ENCODE measurements around the gene MDFI. TPM values are rescaled to one million over a fixed set of nuclear protein-coding genes. Genes with fewer than 3 reads are reported as not detected.

Gene MDFI
- polyA plus RNA-seq, 1 experiment = not detected

- ChIA-PET CTCF (no interaction called here), POLR2A (no interaction called here)
- Histone ChIP-seq H3K4me3 (ENCODE audit: low read depth, low read length) (no peak overlapping the region), H3K36me3 (ENCODE audit: control insufficient read depth, insufficient read depth, low read length) (no peaks in the 10 kb centered on the region), H3K27me3 (ENCODE audit: control insufficient read depth, insufficient read depth, low read length) (peaks cover 4% of the 10 kb centered on the region)
- no peak for DNase-seq (ENCODE audit: low read depth)
- TF ChIP-seq CTCF (IDR thresholded peaks at IDR 0.05; ENCODE audit: insufficient read depth, low read depth, low read length) = no peak
These were observed 12.8 kb upstream of the MDFI start for GRCh38 chr6:41625442-41625841.

- CTCF ChIA-PET = no interaction called here
- no peak for TF ChIP-seq CTCF (IDR thresholded peaks at IDR 0.05; ENCODE audit: insufficient read depth, low read depth, low read length)
These were observed 12.2 kb upstream of the MDFI start for GRCh38 chr6:41626022-41626421.

GRCh38 chr6:41626917-41627316 is 11.4 kb upstream of the MDFI start:
- TF ChIP-seq CTCF (IDR thresholded peaks at IDR 0.05; ENCODE audit: insufficient read depth, low read depth, low read length) = no peak
- DNase-seq (ENCODE audit: low read depth) = no peak
- ChIA-PET POLR2A (no interaction called here), CTCF (interaction anchor here (0.8 kb wide), 2 partner anchors 55 to 270 kb away, joined by 3 to 6 read pairs; no protein-coding TSS in a partner anchor)
- Histone ChIP-seq H3K4me3 (ENCODE audit: low read depth, low read length) (no peak overlapping the region), H3K36me3 (ENCODE audit: control insufficient read depth, insufficient read depth, low read length) (no peaks in the 10 kb centered on the region), H3K27me3 (ENCODE audit: control insufficient read depth, insufficient read depth, low read length) (no peaks in the 10 kb centered on the region; the same call in 1 of the 2 replicates)

More at GRCh38 chr6:41626022-41626421, 12.2 kb upstream of the MDFI start:
- no peak overlapping the region for H3K4me3 ChIP-seq (ENCODE audit: low read depth, low read length)
- no peak for DNase-seq (ENCODE audit: low read depth)
- no peaks in the 10 kb centered on the region for H3K36me3 ChIP-seq (ENCODE audit: control insufficient read depth, insufficient read depth, low read length)
- H3K27me3 ChIP-seq (ENCODE audit: control insufficient read depth, insufficient read depth, low read length) = no peaks in the 10 kb centered on the region; the same call in 1 of the 2 replicates
- POLR2A ChIA-PET = no interaction called here

- DNase-seq (ENCODE audit: low read depth) = no peak
- CTCF ChIA-PET = no interaction called here
These were observed 9.1 kb upstream of the MDFI start for GRCh38 chr6:41629128-41629527.

GRCh38 chr6:41630069-41630468 is 8.2 kb upstream of the MDFI start:
- POLR2A ChIA-PET = interaction anchor here (0.7 kb wide), 1 partner anchor 31 kb away, joined by 26 read pairs; no protein-coding TSS in a partner anchor
- H3K27me3 ChIP-seq (ENCODE audit: control insufficient read depth, insufficient read depth, low read length) = peaks cover 3% of the 10 kb centered on the region; the same call in 1 of the 2 replicates

More at GRCh38 chr6:41629128-41629527, 9.1 kb upstream of the MDFI start:
- no peak overlapping the region for H3K4me3 ChIP-seq (ENCODE audit: low read depth, low read length)
- POLR2A ChIA-PET = no interaction called here
- TF ChIP-seq CTCF (IDR thresholded peaks at IDR 0.05; ENCODE audit: insufficient read depth, low read depth, low read length) = no peak
- H3K36me3 ChIP-seq (ENCODE audit: control insufficient read depth, insufficient read depth, low read length) = no peaks in the 10 kb centered on the region
- no peaks in the 10 kb centered on the region; the same call in 1 of the 2 replicates for H3K27me3 ChIP-seq (ENCODE audit: control insufficient read depth, insufficient read depth, low read length)

More at GRCh38 chr6:41630069-41630468, 8.2 kb upstream of the MDFI start:
- no peak for DNase-seq (ENCODE audit: low read depth)
- CTCF ChIA-PET = interaction anchor here (0.8 to 1.1 kb wide), 2 partner anchors 28 to 262 kb away, joined by 3 to 4 read pairs; no protein-coding TSS in a partner anchor
- Histone ChIP-seq H3K4me3 (ENCODE audit: low read depth, low read length) (no peak overlapping the region), H3K36me3 (ENCODE audit: control insufficient read depth, insufficient read depth, low read length) (no peaks in the 10 kb centered on the region)
- no peak for TF ChIP-seq CTCF (IDR thresholded peaks at IDR 0.05; ENCODE audit: insufficient read depth, low read depth, low read length)
